Neural progenitor cell (in vitro differentiated cells): Measurements from ENCODE around the gene CDA.

Experiments
- CTCF ChIP-seq: fragments of 200-600 bp; sonication (generic); IDR thresholded peaks from 2 replicates; pipeline ENCODE4 v1.5.1; 2017; ENCODE audit warnings: antibody characterized with exemption, mild to moderate bottlenecking
- EZH2 ChIP-seq: fragments of 200-600 bp; sonication (generic); IDR thresholded peaks from 2 replicates; pipeline ENCODE4 v1.6.1; 2017; ENCODE audit warnings: antibody characterized with exemption, mild to moderate bottlenecking, moderate library complexity
- EZH2phosphoT487 ChIP-seq: fragments of 200-600 bp; sonication (generic); IDR thresholded peaks from 2 replicates; pipeline ENCODE4 v1.6.1; 2017; ENCODE audit warnings: antibody characterized with exemption

- TF ChIP-seq CTCF (no peak), EZH2 (no peak), EZH2phosphoT487 (no peak)
Measured at GRCh38 chr1:20571427-20571826, 17.5 kb upstream of the CDA start.
